NOMO-1 (cell line): Measurements from ENCODE around the gene GRM1.
"Not testable (repeated sequence)": the region's sequence is repeated elsewhere in the genome, so short reads cannot be mapped to it uniquely, and the experiment has no call there.

Experiments
- DNase-seq, 2 experiments: peaks; one replicate each; lab custom pipeline; 2025; ENCODE audit not compliant: unreplicated experiment in 2 of 2; lab: John Stamatoyannopoulos, UW

The GRM1 gene

DNA sequence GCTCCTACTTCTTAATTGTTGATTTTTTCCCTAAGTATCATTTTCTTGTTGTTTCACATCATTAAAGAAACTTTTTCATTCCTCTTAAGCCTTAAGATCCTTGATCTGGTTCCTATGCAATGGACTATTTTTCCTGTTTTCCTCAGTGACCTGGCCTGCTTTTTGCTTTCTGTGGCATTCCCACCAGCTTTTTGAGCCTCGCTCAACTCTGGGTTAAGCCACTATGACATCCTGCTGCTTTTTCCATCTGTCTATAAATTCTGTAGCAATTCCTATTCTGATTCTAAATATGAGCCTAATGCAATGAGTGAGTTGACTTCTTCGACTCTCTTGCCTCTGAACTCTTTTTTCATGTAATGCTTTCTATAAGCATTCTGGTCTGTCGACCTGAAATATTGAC is 160.3 kb downstream of the GRM1 start:
- DNase-seq, result no peak

DNA sequence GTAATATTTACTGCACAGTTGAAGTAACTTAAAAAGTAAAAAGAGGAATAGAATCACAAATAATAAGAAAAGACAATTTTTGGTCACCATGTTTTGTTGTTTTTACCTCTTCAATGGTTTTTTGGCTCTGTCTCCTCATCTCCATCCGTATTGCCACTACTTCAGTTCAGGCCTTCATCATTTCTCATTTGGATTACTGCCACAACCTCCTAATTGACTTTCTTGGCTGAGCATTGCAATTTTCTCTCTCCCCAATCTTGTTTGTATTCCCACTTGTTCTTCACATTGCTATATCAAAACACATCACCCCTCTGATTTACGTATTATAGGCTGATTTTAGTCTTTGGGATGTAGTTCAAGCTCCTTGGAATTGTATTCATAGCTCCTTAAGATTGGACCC is 161.7 kb downstream of the GRM1 start:
- no peak for DNase-seq

DNA sequence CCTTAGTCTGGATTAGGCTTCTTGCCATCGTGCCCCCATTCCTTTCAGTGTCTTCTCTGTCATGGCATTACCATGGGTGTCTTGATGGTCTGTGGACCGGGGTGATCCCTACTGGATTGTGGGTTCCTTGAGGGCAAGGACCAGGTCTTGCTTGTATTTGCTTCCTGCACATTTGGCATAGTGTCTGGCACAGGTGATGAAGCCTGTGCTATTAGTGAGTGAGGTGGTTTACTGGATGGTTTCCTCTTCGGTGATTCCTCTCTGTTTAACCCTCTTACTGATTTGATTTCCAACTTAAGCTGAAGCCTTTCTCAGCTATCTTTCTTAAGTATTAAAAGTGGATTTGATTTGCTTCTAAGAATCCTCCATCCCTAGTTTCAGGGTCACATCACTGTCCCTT is 162.3 kb downstream of the GRM1 start:
- no peak for DNase-seq

DNA sequence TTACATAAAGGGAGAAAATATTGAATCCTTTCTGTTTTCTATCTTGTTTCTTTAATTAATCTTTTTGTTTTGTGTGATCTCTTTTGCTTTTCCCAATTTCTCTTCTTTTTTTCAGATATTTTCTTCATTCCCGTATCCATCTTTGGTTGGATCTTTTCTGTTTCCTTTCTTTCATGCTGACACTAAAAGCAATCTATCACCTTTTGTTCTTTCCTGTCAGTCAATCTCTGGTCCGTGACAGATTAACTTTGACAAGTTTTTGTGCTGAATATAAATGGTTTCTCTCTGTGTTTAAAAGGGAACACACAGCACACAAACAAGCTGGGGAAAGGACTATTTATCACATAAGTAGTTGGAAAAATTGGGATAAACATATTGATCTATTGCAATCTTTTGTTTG is 162.8 kb downstream of the GRM1 start:
- DNase-seq, result no peak

DNA sequence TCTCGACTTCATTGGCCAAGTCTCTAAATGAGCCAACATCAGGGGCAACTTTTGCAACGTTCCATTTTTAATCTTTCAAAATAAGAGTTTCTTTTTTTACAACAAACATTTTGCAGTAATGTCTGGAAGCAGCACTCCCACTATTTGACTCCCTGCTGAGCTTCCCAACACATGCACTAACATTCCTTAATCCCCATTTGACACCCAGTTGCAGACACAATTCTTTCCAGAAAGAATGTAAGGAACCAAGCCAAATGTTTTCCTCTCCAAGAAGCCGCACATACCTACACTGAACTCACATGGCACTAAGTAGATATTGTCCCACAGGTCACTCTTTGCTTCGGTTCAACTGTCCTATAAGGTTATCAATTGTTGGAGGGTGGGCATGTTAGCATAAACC is 165.6 kb downstream of the GRM1 start:
- no peak for DNase-seq

DNA sequence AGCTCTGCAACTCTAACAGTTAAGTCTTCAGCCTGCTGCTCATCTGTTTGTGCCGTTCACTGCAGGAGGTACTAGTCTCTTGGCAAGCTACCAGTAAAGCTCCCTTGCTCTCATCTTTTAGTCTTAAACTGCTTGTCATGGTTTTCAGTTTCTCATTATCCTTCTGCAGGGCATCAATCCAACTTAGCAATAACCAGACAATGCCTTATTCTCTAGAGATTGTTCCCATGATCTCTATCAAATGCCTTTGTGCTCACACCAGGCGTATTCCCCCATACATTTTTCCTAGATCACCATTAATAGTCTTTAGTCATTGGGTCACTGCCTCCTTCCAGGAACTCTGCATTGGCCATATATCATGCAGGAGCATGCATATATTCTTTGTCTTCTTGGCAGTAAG is 171.3 kb downstream of the GRM1 start:
- DNase-seq, result no peak

DNA sequence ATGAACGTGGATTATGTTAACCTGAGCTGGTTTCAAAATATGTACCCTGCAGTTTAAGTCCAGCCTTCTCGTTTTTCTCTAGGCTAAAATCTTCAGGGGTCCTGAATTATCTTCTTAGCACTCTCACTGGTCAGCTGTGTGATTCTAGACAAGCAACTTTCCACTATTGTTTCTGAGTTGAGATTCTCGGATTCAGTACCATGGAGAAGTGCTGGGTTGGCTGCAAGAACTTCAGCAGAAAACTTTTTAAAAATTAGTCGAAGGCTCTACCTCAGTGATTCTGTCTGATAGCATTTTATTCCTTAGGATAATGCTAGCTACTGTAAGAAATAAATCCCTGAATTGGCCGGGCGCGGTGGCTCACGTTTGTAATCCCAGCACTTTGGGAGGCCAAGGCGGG is 173.7 kb downstream of the GRM1 start:
- DNase-seq, result no peak

DNA sequence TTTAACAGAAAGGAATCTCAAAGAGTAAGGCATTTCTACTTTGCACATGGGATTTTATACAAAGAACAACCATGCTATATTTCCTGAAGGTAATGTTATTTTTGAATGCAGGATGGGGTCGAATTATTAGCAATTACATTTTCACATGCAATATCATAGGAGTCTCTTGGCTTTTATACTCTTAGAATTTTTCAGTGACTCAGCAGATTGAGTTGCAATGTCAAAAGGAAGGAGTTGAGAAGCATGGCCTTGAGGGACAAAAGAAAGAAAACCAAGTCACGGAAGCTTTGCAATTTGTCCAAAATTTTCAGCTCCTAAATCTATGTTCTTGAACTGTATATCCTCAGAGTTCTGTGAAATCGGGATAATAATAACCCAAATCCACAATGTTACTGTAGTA is 181.1 kb downstream of the GRM1 start:
- DNase-seq, result no peak

DNA sequence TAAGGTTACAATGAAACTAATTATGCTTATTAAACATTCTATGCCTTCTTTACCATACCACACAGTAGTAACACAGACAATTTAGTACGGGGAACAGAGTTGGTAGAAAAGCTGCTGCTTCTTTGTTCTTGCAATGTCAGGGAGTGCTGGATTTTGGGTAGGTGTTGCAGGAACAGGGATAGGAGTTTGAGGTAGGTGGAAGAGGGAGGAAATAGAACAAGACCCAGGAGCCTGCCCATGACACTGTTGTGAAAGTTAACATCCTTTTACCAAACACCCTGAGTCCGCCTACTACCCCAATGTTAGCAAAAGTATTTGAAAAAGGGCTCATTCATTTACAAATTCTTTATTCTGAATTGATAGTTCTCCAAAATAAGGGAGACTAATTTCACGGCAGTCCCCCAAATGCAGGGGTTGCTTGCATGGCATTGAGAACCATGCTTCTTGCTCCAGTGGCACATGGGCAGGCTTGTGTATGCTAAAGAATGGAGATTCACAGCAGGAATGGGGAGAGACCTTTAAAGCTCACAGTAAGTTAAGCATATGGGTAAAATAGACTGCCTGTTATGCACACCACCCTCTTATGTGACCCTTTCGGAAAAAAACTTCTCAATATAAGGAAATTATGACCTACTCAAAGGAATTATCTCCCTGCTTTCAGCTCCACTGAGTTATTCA is 181.7 kb downstream of the GRM1 start:
- no peak for DNase-seq

DNA sequence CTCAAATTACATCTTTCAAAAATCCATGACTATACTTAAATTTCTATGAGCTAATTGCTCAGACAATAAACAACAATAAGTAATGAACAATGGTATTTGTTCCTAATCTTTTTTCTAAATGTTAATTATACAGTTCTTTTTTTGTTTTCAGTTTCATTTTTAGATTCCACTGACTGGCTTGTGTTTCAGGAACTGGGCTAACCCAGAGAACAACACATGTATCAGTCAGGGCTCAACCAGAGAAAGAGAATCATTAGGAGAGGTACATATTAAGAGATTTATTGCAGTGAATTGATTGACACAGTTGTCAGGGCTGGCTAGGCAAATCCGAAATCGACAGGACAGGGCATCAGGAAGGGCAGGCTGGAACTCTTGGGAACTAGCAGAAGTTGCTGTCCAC is 182.8 kb downstream of the GRM1 start:
- DNase-seq, result no peak

DNA sequence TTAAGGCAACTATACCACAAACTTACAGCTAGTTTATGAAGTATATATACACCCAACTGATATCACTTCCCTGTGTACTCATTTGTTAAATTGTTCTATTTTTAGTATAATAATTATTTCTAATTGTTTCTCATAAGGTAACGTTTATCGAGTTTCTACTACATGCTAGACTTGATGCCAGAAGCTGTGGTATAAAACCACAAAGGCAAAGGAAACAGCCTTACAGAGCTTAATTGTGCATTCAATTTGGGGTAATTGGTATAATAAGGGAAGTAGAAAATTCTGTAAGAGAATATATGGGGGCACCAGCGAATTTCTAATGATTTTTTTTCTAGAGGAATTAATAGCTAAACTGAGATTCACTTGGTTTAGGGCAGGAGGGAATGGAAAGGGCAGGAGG is 183.9 kb downstream of the GRM1 start:
- no peak for DNase-seq

DNA sequence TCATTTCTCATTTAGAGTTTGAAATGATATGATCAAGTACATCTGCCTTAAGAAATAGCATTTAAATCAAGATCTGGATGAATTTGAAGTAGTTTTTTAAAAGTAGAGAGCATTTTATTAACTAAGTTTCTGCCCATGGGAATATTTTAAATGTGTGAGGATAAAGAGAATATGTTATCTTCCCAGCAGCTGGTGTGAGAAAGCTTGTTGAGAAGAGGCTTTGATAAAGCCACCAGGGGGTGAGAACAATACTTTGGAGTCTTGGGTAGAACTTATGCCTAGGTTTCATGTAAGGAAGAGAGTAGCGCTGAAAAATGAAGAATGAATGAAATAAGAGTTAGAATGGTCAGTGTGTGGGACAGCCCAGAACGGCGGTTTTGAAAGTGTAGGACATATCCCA is 190.2 kb downstream of the GRM1 start:
- DNase-seq, result no peak

DNA sequence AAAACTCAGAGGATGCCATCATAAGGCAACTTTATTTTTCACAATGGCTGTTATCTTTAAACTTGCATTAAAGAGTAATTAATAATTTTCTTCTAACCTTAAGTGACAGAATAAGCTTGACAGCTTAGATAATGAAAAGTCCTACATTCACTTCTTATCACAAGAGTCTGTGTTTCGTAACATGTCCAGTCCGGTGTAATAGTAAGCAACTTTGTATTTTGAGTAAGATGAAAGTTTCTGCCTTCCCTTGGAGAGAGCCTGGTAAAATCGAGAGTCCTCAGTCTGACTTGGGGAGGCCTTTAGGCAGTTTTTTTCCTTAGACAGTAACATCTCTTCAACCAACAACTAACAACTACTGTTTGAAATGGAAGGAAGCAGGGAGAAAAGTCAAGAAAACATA is 195.6 kb downstream of the GRM1 start:
- DNase-seq, result no peak

DNA sequence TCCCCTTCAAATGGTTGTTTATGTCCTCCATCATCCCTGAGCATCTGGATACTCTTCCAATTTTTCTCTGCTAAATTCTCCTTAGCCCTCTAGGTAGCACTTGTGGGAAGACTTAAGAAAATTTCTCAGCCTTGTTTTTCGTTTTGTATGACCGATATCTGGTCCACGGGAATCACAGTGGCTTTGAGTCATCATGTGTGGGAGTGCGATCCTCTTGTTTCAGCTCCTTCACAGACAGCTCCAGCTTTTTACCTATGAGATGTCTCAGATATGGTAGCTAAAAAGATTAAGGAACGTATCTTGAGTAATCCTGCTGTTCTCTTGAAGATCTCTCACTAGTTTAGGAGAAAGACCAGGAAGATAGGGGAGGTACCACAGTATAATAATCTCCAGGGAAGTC is 196.1 kb downstream of the GRM1 start:
- DNase-seq, result no peak

DNA sequence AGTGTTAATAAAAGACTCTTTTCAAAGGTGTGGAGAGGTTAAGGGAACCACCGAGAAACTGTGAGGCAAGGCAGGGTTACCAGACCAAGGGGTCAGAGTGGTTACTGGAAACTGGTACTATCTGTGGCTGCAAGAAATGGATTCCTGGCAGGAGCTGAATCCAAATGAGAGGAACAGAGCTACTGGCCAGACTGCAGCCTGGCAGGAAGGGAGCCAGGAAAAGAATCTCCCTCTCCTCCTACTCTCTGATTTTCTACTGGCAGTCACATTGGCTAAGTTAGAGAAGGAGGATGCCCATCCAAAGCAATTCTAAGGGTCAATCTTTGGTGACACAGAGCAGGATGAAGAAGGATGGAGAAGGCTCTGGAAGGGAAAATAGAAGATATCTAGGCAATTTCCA is 211.5 kb downstream of the GRM1 start:
- DNase-seq, result no peak

DNA sequence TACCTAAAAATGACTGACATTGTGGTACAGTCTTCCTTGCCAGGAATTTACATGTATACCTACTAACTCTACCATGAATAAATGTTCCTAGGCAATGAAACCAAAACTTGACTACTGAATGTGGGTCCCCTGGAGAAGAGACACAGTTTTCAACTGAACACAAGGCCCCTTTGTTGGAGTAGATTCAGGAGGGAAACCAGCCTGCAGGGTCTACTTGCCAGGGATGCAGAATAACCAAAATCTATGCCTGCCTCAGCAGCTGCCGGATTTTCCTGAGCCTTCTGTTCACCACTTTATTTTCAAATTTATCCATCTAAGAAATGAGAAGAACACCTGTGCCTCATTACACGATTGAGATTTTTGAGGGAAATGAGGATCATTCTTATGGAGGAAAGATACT is 211.9 kb downstream of the GRM1 start:
- no peak for DNase-seq

DNA sequence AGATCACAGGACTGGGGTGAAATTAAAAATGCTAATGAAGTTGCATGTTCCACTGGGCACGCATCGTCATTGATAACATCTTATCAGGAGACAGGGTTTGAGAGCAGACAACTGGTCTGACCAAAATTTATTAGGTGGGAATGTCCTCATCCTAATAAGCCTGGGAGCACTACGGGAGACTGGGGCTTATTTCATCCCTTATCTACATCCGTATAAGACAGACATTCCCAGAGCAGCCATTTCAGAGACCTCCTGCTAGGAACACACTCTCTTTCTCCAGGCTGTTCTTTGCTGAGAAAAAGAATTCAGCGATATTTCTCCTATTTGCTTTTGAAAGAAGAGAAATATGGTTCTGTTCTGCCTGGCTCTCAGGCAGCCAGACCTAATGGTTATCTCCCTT is 214.8 kb downstream of the GRM1 start:
- not testable (repeated sequence) for DNase-seq

DNA sequence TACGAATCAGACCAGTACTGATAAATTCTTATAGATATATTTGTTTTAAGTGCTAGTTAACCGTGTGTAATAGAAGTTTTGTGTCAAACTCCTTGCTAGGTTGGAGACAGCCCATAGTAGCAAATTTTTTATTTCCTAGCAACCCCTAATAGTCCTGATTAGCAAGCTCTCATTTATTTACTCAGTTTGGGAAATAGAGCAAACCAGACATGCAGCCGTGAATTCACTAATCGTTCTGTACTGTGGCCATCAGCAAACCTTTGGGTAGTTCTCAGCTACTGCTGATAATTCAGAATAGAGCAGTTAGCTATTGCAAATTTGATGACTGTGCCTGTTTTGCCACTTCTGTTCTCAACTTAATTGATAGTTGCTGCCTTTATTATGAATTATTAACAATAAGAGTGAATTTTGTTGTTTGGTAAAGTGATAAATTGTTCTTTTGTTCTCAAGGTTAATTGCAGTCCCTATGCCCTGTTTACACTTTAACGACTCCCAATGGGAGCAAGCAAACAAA is 215.8 kb downstream of the GRM1 start:
- no peak for DNase-seq

DNA sequence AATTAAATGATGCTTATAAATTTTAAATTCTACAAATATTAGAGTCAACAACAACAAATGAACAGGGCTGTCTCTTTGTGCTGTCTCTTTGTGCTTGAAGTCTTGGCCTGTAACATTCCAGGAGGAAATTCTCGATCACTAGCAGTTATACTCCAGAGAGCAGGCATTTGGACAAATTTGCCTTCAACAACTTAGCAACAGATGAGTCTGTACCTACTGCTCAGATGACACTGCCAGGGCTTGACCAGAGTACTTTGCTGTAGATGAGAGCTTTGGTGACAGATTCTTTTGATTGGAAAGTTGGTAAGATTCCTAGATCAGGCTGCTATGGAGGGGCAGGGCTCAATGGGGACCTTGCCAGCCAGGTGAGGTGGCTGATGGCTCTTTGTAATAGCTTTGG is 217.2 kb downstream of the GRM1 start:
- no peak for DNase-seq

DNA sequence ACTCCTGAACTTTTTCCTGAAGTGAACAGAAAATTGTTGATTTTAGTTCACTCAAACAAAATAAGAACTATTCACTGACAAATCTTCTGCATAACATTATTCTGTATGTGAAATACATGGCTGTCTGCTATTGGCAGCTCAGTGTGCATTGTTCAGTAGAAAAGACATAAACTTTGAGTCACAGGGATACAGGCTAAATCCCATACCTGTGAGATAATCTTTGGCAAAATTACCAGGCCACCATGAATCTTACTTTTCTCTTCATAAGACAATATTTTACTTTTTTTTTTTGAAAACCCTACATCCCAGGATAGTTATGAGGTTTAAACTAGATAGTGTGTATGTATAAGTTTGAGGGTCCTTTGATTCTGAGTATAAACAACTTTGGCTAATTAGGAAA is 224.8 kb downstream of the GRM1 start:
- no peak for DNase-seq

DNA sequence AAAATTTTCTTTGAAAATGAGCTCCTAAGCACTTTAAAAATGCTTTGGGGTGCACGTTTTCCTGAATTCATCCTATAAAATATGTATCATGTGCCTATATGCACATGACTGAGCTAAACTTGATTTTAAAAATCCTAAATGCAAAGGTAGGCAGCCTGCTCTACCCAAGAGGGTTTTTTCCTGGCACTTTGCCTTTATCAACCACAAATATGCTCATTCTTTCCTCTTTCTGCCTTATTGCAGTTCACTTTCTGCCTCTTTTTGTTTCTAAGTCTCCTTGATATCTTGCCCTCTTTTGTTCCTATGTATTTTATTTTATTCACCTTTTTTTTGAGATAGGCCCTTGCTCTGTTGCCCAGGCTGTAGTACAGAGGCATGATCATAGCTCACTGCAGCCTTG is 229.3 kb downstream of the GRM1 start:
- DNase-seq, result no peak

DNA sequence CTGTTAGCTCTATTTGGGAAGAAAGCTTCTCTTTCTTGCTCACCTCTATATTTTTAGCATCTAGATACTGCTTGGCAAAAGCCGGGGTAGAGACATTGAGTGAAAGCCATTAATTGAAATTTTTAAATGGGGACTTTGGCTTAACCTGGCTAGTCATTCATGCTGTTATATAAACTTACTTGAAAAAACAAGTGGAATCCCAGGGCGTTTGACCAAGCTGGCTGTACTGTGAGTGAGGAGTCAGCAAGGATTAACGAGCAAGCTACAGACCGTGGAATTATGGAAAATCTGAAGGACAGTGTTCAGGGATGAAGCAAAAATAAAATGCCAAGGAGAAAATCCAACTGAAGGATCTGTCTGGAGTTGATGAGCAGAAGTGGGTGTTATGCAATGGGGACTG is 232.0 kb downstream of the GRM1 start:
- no peak for DNase-seq

DNA sequence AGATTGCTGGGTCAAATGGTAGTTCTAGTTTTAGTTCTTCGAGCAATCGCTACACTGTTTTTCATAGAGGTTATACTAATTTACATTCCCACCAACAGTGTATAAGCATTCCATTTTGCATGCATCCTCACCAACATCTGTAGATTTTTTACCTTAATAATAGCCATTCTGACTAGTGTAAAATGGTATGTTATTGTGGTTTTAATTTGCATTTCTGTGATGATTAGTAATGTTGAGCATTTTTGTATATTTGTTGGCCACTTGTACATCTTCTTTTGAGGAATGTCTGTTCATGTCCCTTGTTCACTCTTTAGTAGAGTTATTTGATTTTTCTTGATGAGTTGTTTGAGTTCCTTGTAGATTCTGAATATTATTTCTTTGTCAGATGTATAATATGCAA is 236.2 kb downstream of the GRM1 start:
- DNase-seq, result no peak
